Stomach (tissue), 4 donors: ENCODE results near the gene NFATC2.

Experiments
- EP300 ChIP-seq: sonication (generic); formaldehyde crosslinking; IDR thresholded peaks from one replicate; pipeline ENCODE4 v1.6.1; 2017; ENCODE audit warnings: antibody characterized with exemption
- POLR2A ChIP-seq, 4 donors: fragments of 450-650 bp; IDR thresholded peaks; one replicate each; pipeline ENCODE4 v1.6.1; 2016; ENCODE audit warnings: antibody characterized with exemption in 4 of 4, control low read depth in 2 of 4, mild to moderate bottlenecking in 1 of 4, moderate library complexity in 1 of 4
- POLR2AphosphoS5 ChIP-seq, 3 donors: sonication (generic); formaldehyde crosslinking; IDR thresholded peaks; one replicate each; pipeline ENCODE4 v1.6.1; 2016; ENCODE audit warnings: antibody characterized with exemption in 3 of 3
- TF ChIP-seq, protein P1 (sequence below), 7 experiments: fragments of 450-650 bp in 4 of 7; fragments of 200-600 bp in 3 of 7; sonication (generic) in 3 of 7; IDR thresholded peaks; one replicate each; pipeline ENCODE4 v1.5.1; 2016 to 2019; ENCODE audit warnings: antibody characterized with exemption in 7 of 7, control low read depth in 2 of 7, mild to moderate bottlenecking in 1 of 7

DNA sequence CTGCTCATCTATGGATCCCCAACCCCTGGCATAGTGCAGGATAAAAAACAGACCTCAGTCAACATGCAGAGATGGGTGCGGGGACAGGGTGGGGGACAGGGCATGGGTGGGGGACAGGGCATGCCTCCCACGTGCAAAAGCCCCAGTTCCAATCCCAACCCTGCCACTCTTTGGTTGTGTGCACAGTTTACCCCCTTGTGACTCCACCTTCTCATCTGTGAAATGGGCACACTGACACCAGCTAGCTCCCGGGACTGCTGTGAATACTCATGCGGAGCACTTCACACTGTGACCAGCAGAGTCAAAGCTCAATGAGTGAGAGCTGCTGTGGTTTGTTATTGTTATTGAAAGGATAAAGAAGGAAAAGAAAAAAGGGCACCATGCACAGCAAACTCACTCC is 69.3 kb downstream of the NFATC2 start:
- TF ChIP-seq POLR2AphosphoS5 (IDR thresholded peaks at IDR 0.05) (no peak), POLR2A (IDR thresholded peaks at IDR 0.05) (no peak), EP300 (no peak)
- TF ChIP-seq, protein P1, sequence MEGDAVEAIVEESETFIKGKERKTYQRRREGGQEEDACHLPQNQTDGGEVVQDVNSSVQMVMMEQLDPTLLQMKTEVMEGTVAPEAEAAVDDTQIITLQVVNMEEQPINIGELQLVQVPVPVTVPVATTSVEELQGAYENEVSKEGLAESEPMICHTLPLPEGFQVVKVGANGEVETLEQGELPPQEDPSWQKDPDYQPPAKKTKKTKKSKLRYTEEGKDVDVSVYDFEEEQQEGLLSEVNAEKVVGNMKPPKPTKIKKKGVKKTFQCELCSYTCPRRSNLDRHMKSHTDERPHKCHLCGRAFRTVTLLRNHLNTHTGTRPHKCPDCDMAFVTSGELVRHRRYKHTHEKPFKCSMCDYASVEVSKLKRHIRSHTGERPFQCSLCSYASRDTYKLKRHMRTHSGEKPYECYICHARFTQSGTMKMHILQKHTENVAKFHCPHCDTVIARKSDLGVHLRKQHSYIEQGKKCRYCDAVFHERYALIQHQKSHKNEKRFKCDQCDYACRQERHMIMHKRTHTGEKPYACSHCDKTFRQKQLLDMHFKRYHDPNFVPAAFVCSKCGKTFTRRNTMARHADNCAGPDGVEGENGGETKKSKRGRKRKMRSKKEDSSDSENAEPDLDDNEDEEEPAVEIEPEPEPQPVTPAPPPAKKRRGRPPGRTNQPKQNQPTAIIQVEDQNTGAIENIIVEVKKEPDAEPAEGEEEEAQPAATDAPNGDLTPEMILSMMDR (IDR thresholded peaks at IDR 0.05): no peak
